Measurements from ENCODE around the gene ST6GALNAC6.
"Not testable (repeated sequence)": the region's sequence is repeated elsewhere in the genome, so short reads cannot be mapped to it uniquely, and the experiment has no call there.

Gene ST6GALNAC6

DNA sequence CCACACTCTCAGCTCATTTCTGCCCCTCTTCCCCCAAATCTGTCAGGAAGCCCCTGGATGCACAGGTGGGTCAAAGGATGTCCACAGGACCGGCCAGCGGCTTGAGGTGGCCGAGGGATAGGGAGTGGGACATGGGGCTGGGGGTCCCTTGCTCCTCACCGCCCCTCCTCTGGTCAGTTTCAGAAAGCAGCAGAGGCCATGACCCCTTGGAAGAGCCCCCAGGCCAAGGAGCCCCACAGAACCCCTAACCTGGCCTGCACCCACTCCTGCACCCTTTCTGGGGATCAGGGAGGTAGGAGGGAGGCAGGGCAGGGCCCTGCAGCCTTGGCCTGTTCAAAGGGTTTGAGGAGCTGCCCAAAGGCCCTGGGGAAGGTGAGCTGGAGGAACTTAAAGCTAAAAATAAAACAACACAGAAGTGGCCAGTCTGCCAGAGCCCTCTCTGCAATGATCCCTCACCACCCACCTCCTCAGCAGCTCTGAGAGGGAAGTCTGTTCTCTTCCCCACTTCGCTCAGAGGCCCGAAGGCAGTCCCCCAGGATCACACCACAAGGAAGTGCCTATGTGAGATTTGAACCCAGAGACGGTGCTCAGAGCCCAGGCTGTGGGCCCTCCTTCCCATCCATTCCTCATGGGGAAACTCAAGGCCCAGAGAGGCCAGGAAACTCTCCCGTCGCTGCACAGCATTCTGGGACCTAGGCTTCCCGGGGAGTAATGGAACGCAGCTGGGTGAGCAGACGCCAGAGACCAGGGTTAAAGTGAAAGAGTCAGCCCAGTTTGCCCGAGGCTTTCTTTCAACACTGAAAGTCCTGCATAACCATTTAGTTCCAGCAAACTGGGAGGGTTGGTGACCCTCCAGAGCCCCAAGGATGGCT, 45.9 kb downstream of the ST6GALNAC6 start:
- no peak for DNase-seq

DNA sequence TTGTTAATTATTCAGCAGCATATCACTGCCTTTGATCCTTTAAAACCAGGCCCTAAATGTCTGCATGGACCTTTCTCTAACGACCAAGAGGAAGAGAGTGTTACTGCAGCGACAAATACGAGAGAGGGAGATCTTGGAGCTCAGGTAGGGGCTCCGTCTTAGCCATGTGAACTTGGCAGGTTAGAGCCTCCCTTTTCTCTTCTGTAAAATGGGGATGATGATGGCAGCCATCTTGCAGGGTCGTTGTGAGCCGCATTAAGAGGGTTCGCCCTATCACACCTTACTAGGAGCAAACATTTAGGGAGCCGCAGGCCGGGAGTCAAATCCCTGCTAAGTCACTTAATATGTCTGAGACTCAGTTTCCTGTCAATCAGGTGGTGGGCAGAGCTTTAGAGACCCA, 46.6 kb downstream of the ST6GALNAC6 start:
- no peak for DNase-seq

DNA sequence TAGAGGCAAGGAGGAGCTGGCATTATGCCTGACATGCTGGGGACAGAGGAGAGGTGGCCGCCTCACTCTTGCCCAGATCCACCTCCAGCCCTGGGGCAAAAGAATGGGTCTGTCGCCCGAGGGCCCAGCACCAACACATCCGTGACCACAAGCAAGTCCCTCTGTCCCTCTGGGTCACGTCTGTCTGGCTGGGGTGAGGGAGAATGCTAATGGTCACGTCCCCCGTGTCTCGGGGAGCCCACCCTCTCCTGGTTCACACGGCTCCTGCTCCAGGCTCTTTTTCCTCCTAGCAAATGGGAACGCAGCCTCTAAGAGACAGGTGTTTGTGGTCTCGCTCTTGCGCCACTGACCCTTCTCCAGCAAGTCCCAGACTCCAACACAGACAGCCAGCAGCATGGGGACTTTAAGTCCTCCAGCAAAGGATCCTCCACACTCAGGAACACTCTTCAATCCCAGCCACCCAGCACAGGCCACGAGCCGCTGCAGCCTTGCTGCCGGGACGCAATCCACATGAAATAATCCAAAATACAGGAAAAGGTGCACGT, 49.0 kb downstream of the ST6GALNAC6 start:
- DNase-seq = no peak

DNA sequence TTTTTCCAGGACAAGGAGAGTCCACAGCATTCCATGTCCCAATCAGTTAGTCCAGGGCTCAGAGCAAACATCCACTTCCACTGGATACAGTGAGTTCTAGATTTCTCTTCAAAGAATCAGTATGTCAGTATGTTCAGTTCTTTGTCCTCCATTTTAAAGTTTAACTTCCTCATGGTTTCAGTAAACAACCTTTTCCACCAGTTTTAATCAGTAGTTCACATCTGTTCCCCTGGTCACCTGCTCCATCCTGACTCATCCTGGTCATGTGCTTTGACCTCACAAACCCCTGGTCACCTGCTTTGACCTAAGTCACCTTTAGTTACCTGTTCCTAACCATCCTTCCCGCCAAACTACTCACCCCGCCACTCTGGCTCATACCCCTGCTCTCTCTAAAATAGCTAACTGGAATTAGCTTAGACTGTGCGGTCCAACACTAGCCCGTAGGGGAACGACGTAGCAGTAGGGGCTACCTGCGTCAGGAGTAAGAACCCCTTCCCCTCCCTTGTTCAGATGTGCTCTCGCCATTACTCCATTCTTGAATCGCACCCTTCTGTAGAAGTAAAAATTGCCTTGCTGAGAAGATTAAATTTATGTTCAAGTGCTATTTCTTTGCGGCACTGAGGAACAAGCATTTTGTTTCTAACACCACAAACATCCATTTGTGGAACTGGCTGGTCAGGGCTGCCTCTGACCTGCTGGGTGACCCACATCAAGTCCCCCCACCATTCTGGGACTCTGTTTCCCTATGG, 50.5 kb downstream of the ST6GALNAC6 start:
- DNase-seq = no peak

DNA sequence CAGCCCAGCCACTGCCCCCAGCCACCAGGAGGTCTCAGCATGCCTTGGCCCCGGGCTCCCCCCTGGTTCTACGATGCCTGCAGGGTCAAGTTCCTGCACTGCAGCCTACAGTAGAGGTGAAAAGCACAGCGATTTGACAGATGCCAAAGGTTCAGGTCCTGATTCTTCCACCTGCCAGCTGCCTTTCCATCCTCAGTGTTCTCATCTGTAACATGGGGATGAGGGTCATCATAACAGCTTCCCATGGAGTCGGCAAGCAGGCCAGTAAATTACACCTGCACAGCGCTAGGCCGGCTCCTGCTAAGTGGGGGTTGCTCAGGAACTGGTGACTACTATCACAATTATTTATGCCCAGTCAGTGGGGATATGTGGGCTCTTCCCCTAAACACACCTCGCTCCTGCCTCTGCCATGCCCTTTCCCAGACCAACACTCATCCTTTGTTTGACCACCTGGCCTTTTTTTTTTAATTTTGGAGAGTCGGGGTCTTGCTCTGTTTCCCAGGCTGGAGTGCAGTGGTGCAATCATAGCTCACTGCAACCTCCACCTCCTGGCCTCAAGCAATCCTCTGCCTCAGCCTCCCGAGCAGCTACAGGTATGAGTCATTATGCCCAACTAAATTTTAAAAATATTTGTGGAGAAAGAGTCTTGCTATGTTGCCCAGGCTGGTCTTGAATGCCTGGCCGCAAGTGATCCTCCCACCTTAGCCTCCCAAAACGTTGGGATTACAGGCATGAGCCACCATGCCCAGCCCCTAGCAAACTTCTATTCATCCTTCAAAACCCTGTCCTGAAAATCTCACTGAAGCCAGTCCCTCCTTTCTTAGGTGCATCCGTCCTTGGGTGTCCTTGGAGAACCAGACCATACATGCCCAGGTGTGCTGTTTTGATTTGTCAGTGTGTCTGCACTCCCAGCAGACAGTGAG, 51.3 kb downstream of the ST6GALNAC6 start:
- no peak for DNase-seq

DNA sequence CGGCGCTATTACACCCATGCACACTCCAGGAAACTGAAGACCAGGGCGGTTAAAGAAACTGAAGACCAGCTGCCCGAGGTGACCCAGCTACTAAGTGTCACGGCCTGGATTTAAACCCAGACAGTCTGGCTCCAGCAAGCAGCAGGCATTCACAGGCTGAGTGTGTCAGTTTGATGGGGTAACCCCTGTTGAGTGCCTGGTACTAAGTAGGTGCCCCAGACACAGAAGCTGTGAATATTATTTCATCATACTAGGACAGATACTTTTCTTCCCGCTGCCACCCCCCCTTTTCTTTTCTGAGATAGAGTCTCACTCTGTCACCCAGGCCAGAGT, 52.3 kb downstream of the ST6GALNAC6 start:
- no peak for DNase-seq

DNA sequence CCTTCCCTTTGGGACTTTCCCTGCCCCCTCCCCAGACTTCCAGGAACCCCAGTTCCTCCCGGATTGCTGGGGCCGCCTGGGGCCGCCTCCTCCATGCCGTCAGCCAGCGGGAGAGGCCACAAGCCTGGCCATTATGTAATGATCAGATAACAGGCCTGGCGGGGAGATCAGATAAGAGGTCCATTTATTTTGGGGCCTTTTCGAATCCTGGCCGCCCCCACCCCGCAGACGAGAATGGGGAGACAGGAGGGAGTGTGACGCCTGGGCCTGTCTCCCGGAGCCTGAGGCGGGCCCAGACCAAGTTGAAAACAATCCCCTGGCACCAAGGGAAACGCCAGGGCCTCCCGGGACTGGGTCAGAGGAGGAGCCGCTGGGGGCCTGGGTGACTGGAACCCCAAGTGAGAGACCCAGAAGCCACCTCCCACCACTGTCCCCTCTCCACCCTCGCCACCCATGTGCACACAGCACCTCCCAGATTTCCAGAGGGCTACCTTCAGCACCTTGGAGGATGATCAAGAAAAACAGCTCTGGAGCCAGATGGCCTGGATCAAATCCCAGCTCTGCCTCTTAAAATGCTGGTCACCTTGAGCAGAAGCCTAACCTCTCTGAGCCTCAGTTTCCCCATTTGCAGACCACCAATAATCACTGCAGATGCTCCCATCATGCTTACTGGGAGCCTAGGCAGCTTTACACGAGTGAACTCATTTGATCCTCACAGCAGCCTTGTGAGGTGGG, 52.8 kb downstream of the ST6GALNAC6 start:
- peak; percentile 62 for DNase-seq

DNA sequence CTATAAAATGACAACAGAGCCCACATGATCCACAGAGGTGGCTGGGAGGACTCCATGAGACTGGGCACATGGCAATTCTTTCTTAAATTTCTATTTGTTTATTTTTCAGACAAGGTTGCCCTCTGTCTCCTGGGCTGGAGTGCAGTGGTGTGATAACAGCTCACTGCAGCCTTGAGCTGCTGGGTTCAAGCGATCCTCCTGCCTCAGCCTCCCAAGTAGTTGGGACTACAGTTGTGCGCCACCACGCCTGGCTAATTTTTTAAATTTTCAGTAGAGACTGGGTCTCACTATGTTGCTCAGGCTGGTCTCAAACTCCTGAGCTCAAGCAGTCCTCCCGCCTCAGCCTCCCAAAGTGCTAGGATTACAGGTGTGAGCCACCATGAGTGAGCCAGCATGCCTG, 53.8 kb downstream of the ST6GALNAC6 start:
- not testable (repeated sequence) for DNase-seq

DNA sequence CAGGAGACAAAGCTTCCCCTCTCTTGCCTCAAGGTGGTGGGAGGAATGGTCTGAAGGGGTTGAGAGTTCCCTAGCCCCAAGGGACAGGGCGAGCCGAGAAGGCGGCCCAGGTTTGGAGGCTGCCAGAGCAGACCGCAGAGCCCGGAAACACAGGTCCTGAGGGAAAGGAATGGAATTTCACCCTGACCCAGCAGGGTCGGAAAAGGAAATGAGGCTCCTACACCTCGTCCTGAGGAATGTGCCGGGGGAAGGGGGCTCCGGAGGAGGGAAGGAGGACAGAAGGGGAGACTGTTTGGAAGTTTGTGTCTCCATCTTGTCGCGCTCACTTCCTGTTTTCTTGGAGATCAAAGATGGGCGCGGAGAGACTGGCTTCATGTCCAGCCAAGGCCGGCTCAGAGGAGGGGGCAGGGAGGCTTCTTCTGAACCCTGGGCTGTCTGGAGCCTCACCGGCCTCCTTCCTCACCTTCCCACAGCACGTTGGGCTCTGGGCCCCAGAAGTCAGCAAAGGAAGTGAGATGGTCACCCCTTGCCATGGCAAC, 54.5 kb downstream of the ST6GALNAC6 start:
- DNase-seq = peak; percentile 93

DNA sequence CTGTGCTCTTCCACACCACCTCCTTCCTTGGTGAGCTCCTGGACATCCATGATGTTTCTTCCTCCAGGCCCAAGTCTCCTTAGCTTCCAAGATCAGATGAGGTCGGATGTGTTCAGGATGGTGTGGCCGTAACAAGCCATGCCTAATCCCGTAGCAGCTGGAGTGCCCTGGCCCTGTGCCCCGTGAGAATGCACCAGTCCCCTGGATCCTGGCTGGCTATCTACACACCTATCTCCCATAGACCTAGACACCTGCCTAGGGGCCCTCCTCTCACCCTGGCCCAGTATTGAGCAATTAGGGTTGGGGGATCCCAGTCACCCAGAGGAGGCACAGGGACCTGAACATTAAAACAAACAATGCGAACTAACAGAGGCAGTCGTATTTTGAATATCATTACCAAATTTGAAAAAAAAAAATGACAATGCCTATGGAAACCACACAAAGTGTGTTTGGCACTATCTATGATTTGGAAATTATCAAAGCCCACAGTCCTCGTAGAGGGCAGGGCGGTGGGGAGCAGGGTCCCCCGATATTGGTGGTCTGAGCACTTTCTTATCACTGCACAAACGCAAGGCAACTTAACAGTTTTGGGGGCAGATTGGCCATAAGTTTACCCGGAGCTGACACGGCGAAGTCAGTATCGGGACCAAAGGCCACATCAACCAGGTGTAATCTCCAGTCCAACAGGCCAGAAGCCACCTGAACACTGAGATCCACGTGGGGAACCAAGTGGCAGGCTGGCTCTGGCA, 58.1 kb downstream of the ST6GALNAC6 start:
- peak; percentile 30 for DNase-seq

DNA sequence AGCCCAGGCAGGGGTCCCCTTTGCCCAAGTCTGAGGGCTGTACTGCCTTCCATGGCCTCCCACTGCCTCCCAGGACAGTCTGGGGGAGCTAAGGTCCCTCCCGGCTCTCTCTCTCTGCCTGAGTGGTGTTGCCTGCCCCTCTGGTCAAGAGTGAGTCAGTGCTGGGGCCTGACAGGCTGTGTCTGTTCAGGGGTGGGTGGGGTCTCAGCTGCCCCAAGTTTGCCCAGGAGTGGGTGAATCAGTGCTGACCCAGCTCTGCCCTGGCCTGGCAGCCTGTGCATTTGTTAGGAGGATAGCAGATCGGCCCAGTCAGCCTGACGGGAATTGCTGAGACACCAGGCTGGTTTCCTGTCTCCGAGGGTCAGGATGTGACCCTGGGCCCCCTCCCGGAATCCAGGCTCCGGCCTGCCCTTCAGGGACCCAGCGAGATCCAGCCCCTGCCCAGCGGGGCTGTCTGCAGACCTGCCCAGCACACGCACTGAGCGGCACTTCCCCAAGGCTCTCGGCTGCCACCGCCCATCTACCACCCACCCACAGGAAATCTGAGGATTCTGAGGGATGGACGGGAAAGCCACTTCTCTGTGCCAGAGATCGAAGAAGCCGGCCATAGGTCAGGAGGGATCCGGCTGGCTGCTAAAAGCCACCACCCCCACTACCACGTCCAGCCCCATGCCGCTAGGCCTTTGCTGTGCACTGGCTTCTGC, 60.9 kb downstream of the ST6GALNAC6 start:
- peak; percentile 82 for DNase-seq

DNA sequence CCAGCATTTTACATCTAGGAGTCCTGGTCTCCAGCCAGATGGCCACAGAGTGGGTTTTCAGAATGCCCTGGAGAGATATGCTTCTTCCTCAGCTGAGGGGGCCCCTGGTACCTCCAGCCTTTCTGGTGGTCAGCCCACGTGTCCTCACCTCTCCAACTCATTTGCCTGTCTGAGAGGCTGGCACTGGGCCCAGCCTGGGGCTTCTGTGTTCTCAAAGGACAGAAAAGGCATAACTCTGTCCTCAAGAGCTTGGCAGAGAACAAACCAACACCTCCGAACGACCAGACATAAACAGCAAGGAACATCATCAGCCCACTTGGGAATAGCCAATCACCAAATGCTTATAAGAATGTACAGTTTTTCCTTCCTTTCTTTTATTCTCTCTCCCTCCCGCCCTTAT, 62.1 kb downstream of the ST6GALNAC6 start:
- no peak for DNase-seq

DNA sequence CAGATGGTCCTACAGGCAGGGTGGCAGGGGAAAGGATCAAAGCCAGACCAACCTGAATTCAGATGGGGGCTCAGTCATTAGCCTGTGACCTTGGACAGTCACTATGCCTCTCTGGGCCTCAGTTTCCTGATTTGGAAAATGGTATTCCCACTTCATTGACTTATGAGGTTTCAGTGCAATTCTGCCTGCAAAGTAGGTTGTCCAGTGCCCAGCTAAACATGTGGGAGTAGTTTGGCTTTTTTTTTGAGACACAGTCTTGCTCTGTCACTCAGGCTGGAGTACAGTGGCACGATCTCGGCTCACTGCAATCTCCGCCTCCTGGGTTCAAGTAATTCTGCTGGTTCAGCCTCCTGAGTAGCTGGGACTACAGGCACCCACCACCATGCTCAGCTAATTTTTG, 62.8 kb downstream of the ST6GALNAC6 start:
- not testable (repeated sequence) for DNase-seq

DNA sequence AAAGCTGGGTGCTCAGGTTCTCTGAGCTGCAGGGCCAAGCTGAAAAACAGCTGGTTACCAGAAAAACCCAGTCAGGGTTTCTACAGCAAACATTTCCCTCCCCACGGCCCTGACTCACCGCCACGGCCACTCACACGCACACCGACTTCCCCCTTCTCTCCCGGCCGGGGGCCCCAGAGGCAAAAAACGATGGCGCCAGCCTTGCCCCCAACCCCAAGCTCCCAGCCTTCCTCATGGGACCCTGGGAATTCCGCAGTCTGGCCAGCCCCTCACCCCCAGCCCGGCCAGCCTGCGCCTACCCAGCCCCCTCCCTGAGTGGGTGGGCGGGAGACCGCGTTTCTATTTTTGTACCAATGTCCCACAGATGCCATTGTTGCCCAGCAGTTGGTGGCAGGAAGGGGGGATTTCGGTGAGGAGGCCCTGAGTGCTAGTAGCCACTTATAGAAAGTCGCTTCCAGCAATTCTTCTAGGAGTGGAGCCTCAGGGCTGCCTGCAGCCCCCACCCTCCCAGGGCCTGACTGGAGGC, 63.3 kb downstream of the ST6GALNAC6 start:
- no peak for DNase-seq
